Measurements from ENCODE around the gene CDH23. TPM values are rescaled to one million over a fixed set of nuclear protein-coding genes. Genes with fewer than 3 reads are reported as not detected.

The CDH23 gene
- total and polyA plus RNA-seq, 10 of the 15 experiments (the other 5 are each of a cell fraction or from before 2014, with no cell fraction given): 0.09 to 0.40 (median 0.15) TPM; not detected in 1

GRCh38 chr10:71555087-71555723 is 158.5 kb downstream of the CDH23 start:
- SMC1A ChIA-PET (ENCODE audit: uncharacterized antibody, unreplicated experiment): interaction anchor here (0.8 to 1.0 kb wide), 2 partner anchors 15 to 234 kb away, joined by 3 read pairs; no protein-coding TSS in a partner anchor
- H3K4me1 ChIP-seq (ENCODE audit: control insufficient read depth, insufficient read depth, low read length): no peaks in the 10 kb centered on the region
- H2AFZ ChIP-seq (ENCODE audit: control insufficient read depth, low read depth, low read length): no peak overlapping the region
- WGBS (ENCODE audit: insufficient coverage, insufficient replicate concordance, low lambda C conversion rate, missing lambda C conversion rate): 10% methylated on average over 10 of the region's 10 CpGs
- BruUV-seq (replicated peaks): no TSS peak
- no peaks in the 10 kb centered on the region for H3K36me3 ChIP-seq (ENCODE audit: control insufficient read depth in 2 of 2, insufficient read depth in 2 of 2, low read length in 1 of 2)
- POLR2A ChIA-PET: no interaction called here
- no peaks in the 10 kb centered on the region for H3K79me2 ChIP-seq (ENCODE audit: control insufficient read depth, insufficient read depth, low read length)
- no peak for ATAC-seq
- CTCF ChIA-PET: interaction anchor here (2.0 kb wide), 1 partner anchor 13 kb away, joined by 5 read pairs; no protein-coding TSS in a partner anchor
- H3K9me3 ChIP-seq (replicated peaks; ENCODE audit: control insufficient read depth, insufficient read depth, low read length): no peaks in the 10 kb centered on the region
- H3K4me3 ChIP-seq: no peak overlapping the region
- no peaks in the 10 kb centered on the region for H4K20me1 ChIP-seq (ENCODE audit: control insufficient read depth, insufficient read depth)
- no peak overlapping the region for H3K27ac ChIP-seq (ENCODE audit: control insufficient read depth, insufficient read depth)
- no peak for DNase-seq (ENCODE audit: low read depth, low spot score)
- in situ Hi-C loops (cut with MboI) (no loop called here), intact Hi-C loops (cut with micrococcal nuclease; ENCODE audit: unreplicated experiment) (no loop called here)
- no peak for FAIRE-seq
- RAD21 ChIA-PET (ENCODE audit: unreplicated experiment): interaction anchor here (1.0 kb wide), 1 partner anchor 10 kb away, joined by 3 read pairs; no protein-coding TSS in a partner anchor
- H3K27me3 ChIP-seq (replicated peaks in 1 of 2; ENCODE audit: control insufficient read depth in 2 of 2, insufficient read depth in 2 of 2, low read length in 1 of 2): 0 out of 4 replicates have a peak, but pooled peaks cover 0 to 1% of the 10 kb centered on the region in 2 experiments
- no peak for TF ChIP-seq FOXM1 (IDR thresholded peaks at IDR 0.05; ENCODE audit: low read depth, low read length)
- no peak for TF ChIP-seq NKRF (conservative IDR thresholded peaks at IDR 0.05)
- TF ChIP-seq RFX5 (IDR thresholded peaks at IDR 0.05; ENCODE audit: low read depth, low read length): no peak
- TF ChIP-seq CHD4 (IDR thresholded peaks at IDR 0.05): no peak
- TF ChIP-seq EZH2 (IDR thresholded peaks at IDR 0.05; ENCODE audit: borderline replicate concordance, control insufficient read depth, low read depth, low read length): no peak
- TF ChIP-seq IRF3 (IDR thresholded peaks at IDR 0.05): no peak
- TF ChIP-seq LARP7 (IDR thresholded peaks at IDR 0.05): no peak
- TF ChIP-seq MAX (IDR thresholded peaks at IDR 0.05; ENCODE audit: low read depth, low read length): no peak
- no peak for TF ChIP-seq ZBTB33 (IDR thresholded peaks at IDR 0.05)
- no peak for TF ChIP-seq ZBED1 (IDR thresholded peaks at IDR 0.05; ENCODE audit: borderline replicate concordance)
- no peak overlapping the region for H3K4me2 ChIP-seq (ENCODE audit: control insufficient read depth, insufficient read depth)
- H3K9ac ChIP-seq (ENCODE audit: control insufficient read depth, insufficient read depth, low read length): no peak overlapping the region

Data from GM12878 (cell line).